ENCODE data around the gene PLXNB1. TPM values are rescaled to one million over a fixed set of nuclear protein-coding genes. Genes with fewer than 3 reads are reported as not detected.

Gene PLXNB1
- total and polyA plus RNA-seq, 10 of the 15 experiments (the other 5 are each of a cell fraction or from before 2014, with no cell fraction given): 0.18 to 15.1 (median 5.3) TPM

DNA sequence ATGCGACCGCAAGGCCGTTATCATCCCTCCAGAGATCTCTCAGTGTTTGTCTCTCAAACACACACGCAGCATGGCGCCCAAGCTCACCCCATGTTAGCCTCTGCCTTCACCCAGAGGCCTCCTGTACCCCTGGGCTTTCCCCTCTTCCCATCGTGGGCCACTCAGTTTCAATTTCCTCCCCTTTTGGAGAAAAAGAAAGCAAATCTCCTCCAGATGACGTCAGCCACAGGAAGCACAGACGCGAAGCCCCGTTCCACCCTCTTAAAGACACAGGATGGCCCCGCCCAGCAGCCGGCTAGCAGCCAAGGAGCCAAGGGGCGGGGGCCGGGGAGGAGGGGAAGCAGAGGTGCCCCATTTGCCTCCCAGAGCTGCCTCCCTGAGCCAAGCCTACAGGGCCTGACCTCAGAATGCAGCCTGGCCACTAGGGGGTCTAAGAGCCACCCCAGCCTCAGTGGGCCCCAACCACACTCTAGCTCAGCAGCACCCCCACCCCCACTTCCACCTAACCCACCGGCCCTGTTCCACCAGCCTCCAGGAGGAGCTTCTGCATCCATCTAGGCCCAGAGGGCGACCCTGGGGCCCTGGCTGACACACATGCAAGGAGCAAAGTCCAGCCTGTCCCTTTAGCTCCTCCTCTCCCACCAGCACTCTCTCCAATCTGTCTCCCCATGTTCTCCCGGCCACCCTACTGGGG lies 43.2 kb upstream of the PLXNB1 start (continued):
- TF ChIP-seq CEBPZ (IDR thresholded peaks at IDR 0.05; ENCODE audit: low read depth, low read length) (no peak), SP1 (IDR thresholded peaks at IDR 0.05; ENCODE audit: low read depth, low read length) (peak; percentile 59), WRNIP1 (IDR thresholded peaks at IDR 0.05; ENCODE audit: borderline replicate concordance, low read depth, low read length) (no peak), IRF3 (IDR thresholded peaks at IDR 0.05) (no peak), SMAD5 (IDR thresholded peaks at IDR 0.05; ENCODE audit: low read depth) (0 out of 2 replicates have a peak, but pooled peaks have one; percentile 51), ZBTB11 (CRISPR knock-in tag; IDR thresholded peaks at IDR 0.05) (no peak), NRF1 (conservative IDR thresholded peaks at IDR 0.05; ENCODE audit: low read depth, low read length) (no peak), POLR2AphosphoS5 (IDR thresholded peaks at IDR 0.05; ENCODE audit: low read length) (peak; percentile 93), NBN (IDR thresholded peaks at IDR 0.05) (peak; percentile 97), E4F1 (IDR thresholded peaks at IDR 0.05; ENCODE audit: borderline replicate concordance, partially characterized antibody) (peak; percentile 31), E2F8 (IDR thresholded peaks at IDR 0.05; ENCODE audit: low read depth, partially characterized antibody) (no peak), JUND (IDR thresholded peaks at IDR 0.05; ENCODE audit: low read depth, low read length) (peak; percentile 67; the same call in 1 of the 2 replicates), CHD1 (IDR thresholded peaks at IDR 0.05; ENCODE audit: low read depth, low read length) (no peak), BACH1 (IDR thresholded peaks at IDR 0.05; ENCODE audit: borderline replicate concordance) (no peak)
- TF ChIP-seq, protein P1, sequence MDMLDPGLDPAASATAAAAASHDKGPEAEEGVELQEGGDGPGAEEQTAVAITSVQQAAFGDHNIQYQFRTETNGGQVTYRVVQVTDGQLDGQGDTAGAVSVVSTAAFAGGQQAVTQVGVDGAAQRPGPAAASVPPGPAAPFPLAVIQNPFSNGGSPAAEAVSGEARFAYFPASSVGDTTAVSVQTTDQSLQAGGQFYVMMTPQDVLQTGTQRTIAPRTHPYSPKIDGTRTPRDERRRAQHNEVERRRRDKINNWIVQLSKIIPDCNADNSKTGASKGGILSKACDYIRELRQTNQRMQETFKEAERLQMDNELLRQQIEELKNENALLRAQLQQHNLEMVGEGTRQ (IDR thresholded peaks at IDR 0.05; ENCODE audit: borderline replicate concordance, low read depth, low read length): no peak; the same call in 1 of the 2 replicates
